ENCODE results near the gene ZC2HC1C. TPM values are rescaled to one million over a fixed set of nuclear protein-coding genes. Genes with fewer than 3 reads are reported as not detected.
A peak's percentile ranks its signal among the peaks of the same experiment; 100 is the strongest.

The ZC2HC1C gene
- total RNA-seq, 1 donor from 2014 or later: 7.5 TPM

DNA sequence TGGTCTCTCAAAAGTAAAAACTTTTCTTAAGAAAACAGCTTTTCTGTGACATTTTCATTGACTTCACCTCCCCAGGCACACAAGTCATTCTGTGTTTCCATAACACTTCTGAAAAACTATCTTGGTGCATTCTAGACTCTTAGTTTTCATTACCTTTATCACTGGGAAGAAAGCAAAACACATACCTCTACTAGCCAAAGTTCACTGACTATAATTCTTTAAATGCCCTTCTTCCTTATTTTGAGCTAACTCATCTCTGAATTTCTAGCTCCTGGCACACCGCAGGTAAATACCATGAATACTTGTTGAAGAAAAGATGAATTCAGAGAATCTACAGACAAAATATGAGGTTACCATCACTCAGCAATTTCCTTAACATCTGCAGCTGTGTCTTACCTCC lies 39.3 kb upstream of the ZC2HC1C start:
- H3K9me3 Mint-ChIP-seq (ENCODE audit: low read depth): no peaks in the 10 kb centered on the region
- no peak overlapping the region for H3K4me3 Mint-ChIP-seq (ENCODE audit: low read depth)
- TF ChIP-seq, protein P1, sequence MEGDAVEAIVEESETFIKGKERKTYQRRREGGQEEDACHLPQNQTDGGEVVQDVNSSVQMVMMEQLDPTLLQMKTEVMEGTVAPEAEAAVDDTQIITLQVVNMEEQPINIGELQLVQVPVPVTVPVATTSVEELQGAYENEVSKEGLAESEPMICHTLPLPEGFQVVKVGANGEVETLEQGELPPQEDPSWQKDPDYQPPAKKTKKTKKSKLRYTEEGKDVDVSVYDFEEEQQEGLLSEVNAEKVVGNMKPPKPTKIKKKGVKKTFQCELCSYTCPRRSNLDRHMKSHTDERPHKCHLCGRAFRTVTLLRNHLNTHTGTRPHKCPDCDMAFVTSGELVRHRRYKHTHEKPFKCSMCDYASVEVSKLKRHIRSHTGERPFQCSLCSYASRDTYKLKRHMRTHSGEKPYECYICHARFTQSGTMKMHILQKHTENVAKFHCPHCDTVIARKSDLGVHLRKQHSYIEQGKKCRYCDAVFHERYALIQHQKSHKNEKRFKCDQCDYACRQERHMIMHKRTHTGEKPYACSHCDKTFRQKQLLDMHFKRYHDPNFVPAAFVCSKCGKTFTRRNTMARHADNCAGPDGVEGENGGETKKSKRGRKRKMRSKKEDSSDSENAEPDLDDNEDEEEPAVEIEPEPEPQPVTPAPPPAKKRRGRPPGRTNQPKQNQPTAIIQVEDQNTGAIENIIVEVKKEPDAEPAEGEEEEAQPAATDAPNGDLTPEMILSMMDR (IDR thresholded peaks at IDR 0.05; ENCODE audit: unreplicated experiment): no peak
- no peaks in the 10 kb centered on the region for H3K4me1 Mint-ChIP-seq (ENCODE audit: low read depth)
- no peak overlapping the region for H3K27ac Mint-ChIP-seq
- H3K36me3 Mint-ChIP-seq (ENCODE audit: insufficient read depth): peaks cover 17% of the 10 kb centered on the region
- DNase-seq (ENCODE audit: low spot score, unreplicated experiment): no peak
- no peaks in the 10 kb centered on the region for H3K27me3 Mint-ChIP-seq

DNA sequence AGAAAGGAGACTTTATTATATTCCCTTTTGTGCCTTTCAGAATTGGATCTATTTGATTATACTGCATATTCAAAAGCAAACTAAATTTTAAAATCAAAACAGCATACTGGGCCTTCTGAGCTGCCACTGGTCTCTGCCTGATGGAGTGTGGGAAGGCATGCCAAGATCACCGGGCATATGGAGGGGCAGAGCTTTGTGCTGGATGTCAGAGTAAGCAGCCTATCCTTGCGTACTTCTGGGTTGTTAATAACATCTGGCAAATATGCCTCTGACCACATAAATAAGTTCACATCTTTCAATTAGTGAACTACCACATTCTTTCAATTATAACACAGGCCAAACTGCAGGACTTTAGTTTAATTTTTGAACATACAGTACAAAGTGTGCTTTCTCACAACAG lies 36.5 kb upstream of the ZC2HC1C start:
- TF ChIP-seq, protein P1 (IDR thresholded peaks at IDR 0.05; ENCODE audit: unreplicated experiment): no peak
- DNase-seq (ENCODE audit: low spot score, unreplicated experiment): no peak
- Mint-ChIP-seq H3K36me3 (ENCODE audit: insufficient read depth) (peaks cover 26% of the 10 kb centered on the region), H3K27me3 (no peaks in the 10 kb centered on the region), H3K27ac (peak overlapping the region; percentile 10), H3K4me3 (ENCODE audit: low read depth) (no peak overlapping the region), H3K4me1 (ENCODE audit: low read depth) (no peaks in the 10 kb centered on the region), H3K9me3 (ENCODE audit: low read depth) (no peaks in the 10 kb centered on the region)

DNA sequence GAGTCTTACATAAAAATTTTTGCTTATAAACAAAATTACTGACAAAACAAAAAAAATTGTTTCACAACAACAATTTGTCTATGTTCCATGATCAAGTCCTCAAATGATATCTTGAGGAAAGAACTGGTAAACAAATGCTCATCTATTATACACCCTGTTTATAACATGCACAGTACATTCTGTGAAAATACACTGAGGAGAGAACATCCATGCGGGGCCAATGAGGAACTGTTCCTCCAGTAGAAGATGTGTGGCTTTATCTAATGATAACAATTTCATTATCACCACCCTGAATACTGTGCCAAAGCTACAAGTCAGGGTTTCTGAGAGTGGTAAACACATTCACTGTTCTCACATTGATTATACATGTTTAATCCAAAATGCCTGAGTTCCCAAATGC lies 28.9 kb upstream of the ZC2HC1C start:
- H3K4me1 Mint-ChIP-seq (ENCODE audit: low read depth): peaks cover 5% of the 10 kb centered on the region
- peaks cover 15% of the 10 kb centered on the region for H3K36me3 Mint-ChIP-seq (ENCODE audit: insufficient read depth)
- H3K4me3 Mint-ChIP-seq (ENCODE audit: low read depth): no peak overlapping the region
- no peaks in the 10 kb centered on the region for H3K27me3 Mint-ChIP-seq
- no peaks in the 10 kb centered on the region for H3K9me3 Mint-ChIP-seq (ENCODE audit: low read depth)
- TF ChIP-seq, protein P1 (IDR thresholded peaks at IDR 0.05; ENCODE audit: unreplicated experiment): no peak
- DNase-seq (ENCODE audit: low spot score, unreplicated experiment): no peak
- H3K27ac Mint-ChIP-seq: no peak overlapping the region

DNA sequence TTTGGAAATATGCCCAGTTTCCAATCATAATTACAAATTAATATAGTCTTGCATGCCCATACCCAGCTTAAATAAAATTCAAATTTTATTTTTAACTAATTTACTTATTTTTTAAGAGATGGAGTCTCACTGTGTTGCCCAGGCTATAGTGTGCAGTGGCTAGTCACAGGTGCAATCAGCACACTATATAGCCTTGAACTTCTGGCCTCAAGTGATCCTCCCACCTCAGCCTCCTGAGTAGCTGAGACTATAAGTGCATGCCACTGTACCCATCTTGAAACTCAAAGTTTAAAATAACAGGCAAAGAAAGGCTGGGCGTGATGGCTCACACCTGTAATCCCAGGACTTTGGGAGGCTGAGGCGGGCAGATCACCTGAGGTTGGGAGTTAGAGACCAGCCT lies 28.5 kb upstream of the ZC2HC1C start:
- Mint-ChIP-seq H3K27me3 (no peaks in the 10 kb centered on the region), H3K4me3 (ENCODE audit: low read depth) (no peak overlapping the region), H3K9me3 (ENCODE audit: low read depth) (no peaks in the 10 kb centered on the region), H3K27ac (no peak overlapping the region), H3K36me3 (ENCODE audit: insufficient read depth) (peaks cover 14% of the 10 kb centered on the region), H3K4me1 (ENCODE audit: low read depth) (peaks cover 5% of the 10 kb centered on the region)
- TF ChIP-seq, protein P1 (IDR thresholded peaks at IDR 0.05; ENCODE audit: unreplicated experiment): no peak
- no peak for DNase-seq (ENCODE audit: low spot score, unreplicated experiment)

DNA sequence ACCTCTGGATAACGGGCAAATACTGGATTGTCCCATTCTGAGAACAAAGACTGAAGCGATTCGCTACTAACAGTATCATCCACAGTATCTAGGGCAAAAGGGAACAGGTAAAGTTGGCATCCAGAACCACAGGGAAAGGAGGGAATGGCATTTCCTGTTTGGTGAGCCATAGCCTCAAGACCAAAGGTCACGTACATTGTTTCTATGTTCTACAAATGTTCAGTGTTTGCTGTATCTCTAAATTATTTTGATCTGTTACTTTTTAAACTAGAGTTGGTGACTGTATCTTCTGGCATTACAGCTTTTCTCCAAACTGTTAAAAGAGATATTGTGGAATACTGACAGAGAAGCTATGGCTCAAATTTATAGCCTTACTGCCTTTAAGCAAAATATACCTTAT lies 27.8 kb upstream of the ZC2HC1C start:
- Mint-ChIP-seq H3K4me1 (ENCODE audit: low read depth) (peaks cover 5% of the 10 kb centered on the region), H3K36me3 (ENCODE audit: insufficient read depth) (peaks cover 13% of the 10 kb centered on the region), H3K27me3 (no peaks in the 10 kb centered on the region), H3K4me3 (ENCODE audit: low read depth) (no peak overlapping the region), H3K27ac (no peak overlapping the region), H3K9me3 (ENCODE audit: low read depth) (no peaks in the 10 kb centered on the region)
- no peak for DNase-seq (ENCODE audit: low spot score, unreplicated experiment)
- TF ChIP-seq, protein P1 (IDR thresholded peaks at IDR 0.05; ENCODE audit: unreplicated experiment): no peak

Data from progenitor cell of endocrine pancreas (in vitro differentiated cells).